HG02642 (cell line): Measurements from ENCODE around the gene MB.

ENCODE experiments used
- ATAC-seq: cut with Tn5 transposase; IDR thresholded peaks from one replicate; pipeline ENCODE4 v1.9.1; 2021; ENCODE audit warnings: mild to moderate bottlenecking; ENCODE audit not compliant: unreplicated experiment, poor library complexity

Gene MB

DNA sequence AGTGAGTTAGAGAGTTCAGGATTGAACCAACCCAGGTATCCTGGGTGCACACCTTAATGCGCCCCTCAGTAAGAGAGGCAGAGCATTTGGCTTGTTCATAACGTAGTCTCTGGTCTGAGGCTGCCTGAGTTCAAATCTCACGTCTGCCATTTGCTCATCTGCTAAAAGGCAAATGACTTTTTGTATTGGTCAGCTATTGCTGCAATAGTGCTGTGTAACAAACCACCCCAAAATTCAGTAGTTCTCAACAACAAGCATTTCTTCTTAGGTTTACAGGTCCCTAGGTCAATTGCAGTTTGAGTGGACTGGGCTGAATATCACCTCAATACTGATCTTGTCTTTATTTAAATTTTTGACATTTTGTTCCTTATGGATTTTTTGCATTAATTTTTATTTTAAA lies 58.4 kb downstream of the MB start:
- no peak for ATAC-seq

DNA sequence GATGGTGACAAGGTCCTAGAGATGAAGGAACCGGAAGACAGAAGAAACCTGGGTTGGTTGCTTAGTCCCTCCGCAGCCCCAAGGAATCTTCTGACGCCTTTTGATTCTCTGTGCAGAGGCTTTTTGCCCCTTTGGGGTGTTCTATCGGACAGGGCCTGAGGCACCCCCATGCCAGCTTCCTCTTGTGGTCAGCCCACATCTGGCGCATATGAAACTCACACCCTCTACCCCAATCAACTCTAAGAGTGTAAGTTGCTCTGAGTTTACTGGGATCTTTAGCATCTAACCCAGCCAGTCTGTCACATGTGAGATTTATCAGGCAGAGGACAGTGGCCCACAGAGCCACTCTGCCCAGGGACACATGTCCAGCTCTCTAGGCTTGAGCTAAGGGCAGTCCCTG lies 59.1 kb downstream of the MB start:
- no peak for ATAC-seq
